SK-N-SH (cell line): Measurements from ENCODE around the gene MTCL3.

ENCODE experiments used
- CTCF ChIA-PET: fragments of 300-600, 350-600 bp; formaldehyde crosslinking; extraction: SDS; loops from one replicate; lab custom pipeline; 2021; lab: Yijun Ruan, JAX
- POLR2A ChIA-PET: fragments of 350-600 bp; sonication (Branson Sonifier 250); formaldehyde crosslinking; extraction: SDS; loops from one replicate; lab custom pipeline; 2020; ENCODE audit warnings: antibody characterized with exemption, inconsistent platforms; lab: Yijun Ruan, JAX
- DNase-seq: peaks from one replicate; pipeline ENCODE4 v3.0.0; 2012
- H2AFZ ChIP-seq: fragments of 200-600 bp; sonication (generic); 2 replicates; pipeline ENCODE4 v1.8.1; 2016; ENCODE audit warnings: antibody characterized with exemption, mild to moderate bottlenecking, low read depth
- H3F3A ChIP-seq: fragments of 200-600 bp; sonication (generic); replicated peaks from 2 replicates; pipeline ENCODE3; 2016; ENCODE audit warnings: antibody characterized with exemption, mild to moderate bottlenecking; ENCODE audit not compliant: insufficient read depth
- H3K27ac ChIP-seq, 2 experiments: fragments of 200-500 bp in 1 of 2; fragments of 200-600 bp in 1 of 2; sonication (Bioruptor generic) in 1 of 2; sonication (generic), shearing (Covaris generic) in 1 of 2; 2 replicates each; pipeline versions ENCODE4 v1.5.1 to v1.6.1; 2014 to 2016; ENCODE audit warnings: low read depth in 2 of 2, inconsistent platforms in 1 of 2, low read length in 1 of 2, mild to moderate bottlenecking in 1 of 2, mixed read lengths in 1 of 2
- H3K27me3 ChIP-seq: fragments of 200-600 bp; sonication (generic), shearing (Covaris generic); 2 replicates; pipeline ENCODE4 v1.6.1; 2016; ENCODE audit warnings: mixed run types; ENCODE audit not compliant: insufficient read depth
- H3K36me3 ChIP-seq, 2 experiments: fragments of 200-500 bp in 1 of 2; fragments of 200-600 bp in 1 of 2; sonication (Bioruptor generic) in 1 of 2; sonication (generic) in 1 of 2; replicated peaks in 1 of 2; 2 replicates each; pipeline versions ENCODE3 to v1.5.1; 2014 to 2016; ENCODE audit warnings: low read length in 1 of 2, mild to moderate bottlenecking in 1 of 2; ENCODE audit not compliant: insufficient read depth in 2 of 2, control insufficient read depth in 1 of 2
- H3K4me1 ChIP-seq, 2 experiments: fragments of 200-500 bp in 1 of 2; fragments of 200-600 bp in 1 of 2; sonication (Bioruptor generic) in 1 of 2; sonication (generic), shearing (Covaris generic) in 1 of 2; 2 replicates each; pipeline versions ENCODE4 v1.5.1 to v1.6.1; 2014 to 2016; ENCODE audit warnings: low read depth in 1 of 2, low read length in 1 of 2, mixed run types in 1 of 2; ENCODE audit not compliant: insufficient read depth in 2 of 2, control insufficient read depth in 1 of 2
- H3K4me2 ChIP-seq: fragments of 200-600 bp; sonication (generic), shearing (Covaris generic); 2 replicates; pipeline ENCODE4 v1.6.1; 2017; ENCODE audit warnings: mixed run types
- H3K4me3 ChIP-seq, 2 experiments: fragments of 200-500 bp in 1 of 2; fragments of 200-600 bp in 1 of 2; sonication (Bioruptor generic) in 1 of 2; sonication (generic), shearing (Covaris generic) in 1 of 2; 2 replicates each; pipeline versions ENCODE4 v1.5.1 to v1.8.1; 2014 to 2016; ENCODE audit warnings: low read depth in 2 of 2, inconsistent platforms in 1 of 2, low read length in 1 of 2, mild to moderate bottlenecking in 1 of 2, mixed read lengths in 1 of 2, moderate library complexity in 1 of 2
- H3K79me2 ChIP-seq: fragments of 200-600 bp; sonication (generic); 2 replicates; pipeline ENCODE4 v1.8.1; 2017; ENCODE audit warnings: mild to moderate bottlenecking; ENCODE audit not compliant: insufficient read depth
- H3K9ac ChIP-seq: fragments of 200-600 bp; sonication (generic); 2 replicates; pipeline ENCODE4 v1.6.1; 2017; ENCODE audit warnings: mixed run types
- H3K9me2 ChIP-seq: fragments of 200-600 bp; sonication (generic); 2 replicates; pipeline ENCODE4 v1.6.1; 2017; ENCODE audit warnings: mixed run types
- H3K9me3 ChIP-seq: fragments of 200-600 bp; sonication (generic); 2 replicates; pipeline ENCODE4 v1.6.1; 2017; ENCODE audit warnings: mixed run types, mild to moderate bottlenecking, moderate library complexity
- H4K20me1 ChIP-seq: fragments of 200-600 bp; sonication (generic); 2 replicates; pipeline ENCODE4 v1.6.1; 2017; ENCODE audit warnings: mild to moderate bottlenecking, mixed run types; ENCODE audit not compliant: insufficient read depth
- GATA2 ChIP-seq: sonication (generic); formaldehyde crosslinking; IDR thresholded peaks from 2 replicates; pipeline ENCODE4 v1.5.0; 2020; ENCODE audit warnings: mild to moderate bottlenecking, missing genetic modification reagents
- IRF3 ChIP-seq: fragments of 150-350 bp; IDR thresholded peaks from 2 replicates; pipeline ENCODE4 v1.6.1; 2016; ENCODE audit warnings: mild to moderate bottlenecking, low read depth, low read length
- REST ChIP-seq: IDR thresholded peaks from 2 replicates; pipeline ENCODE4 v1.6.1; 2012; ENCODE audit warnings: mild to moderate bottlenecking, low read depth, low read length, moderate library complexity
- TEAD4 ChIP-seq: IDR thresholded peaks from 2 replicates; pipeline ENCODE4 v1.4.0; 2012; ENCODE audit warnings: mild to moderate bottlenecking, borderline replicate concordance; ENCODE audit not compliant: insufficient read depth
- USF1 ChIP-seq: IDR thresholded peaks from 2 replicates; pipeline ENCODE4 v1.4.0; 2012; ENCODE audit warnings: low read depth, borderline replicate concordance
- USF2 ChIP-seq: fragments of 150-350 bp; IDR thresholded peaks from 2 replicates; pipeline ENCODE4 v1.6.1; 2017; ENCODE audit warnings: antibody characterized with exemption, low read length, low read depth, borderline replicate concordance
- WGBS: methylation state at CpG from one replicate; pipeline ENCODE4 v1.1.6; 2017; ENCODE audit warnings: low lambda C conversion rate; 5-methylcytosine and 5-hydroxymethylcytosine counted together

MTCL3 gene

GRCh38 chr6:127458817-127459216 lies 60.3 kb downstream of the MTCL3 start:
- ChIA-PET POLR2A (no interaction called here), CTCF (interaction anchor here (1.0 to 2.2 kb wide), 3 partner anchors 57 to 89 kb away, joined by 3 to 12 read pairs (median 10); no protein-coding TSS in a partner anchor)
- TF ChIP-seq REST, result no peak
- H3K9me3 ChIP-seq, result no peaks in the 10 kb centered on the region
- no peaks in the 10 kb centered on the region for H3K9me2 ChIP-seq
- no peak overlapping the region for H3K27ac ChIP-seq
- H3K4me3 ChIP-seq, result no peak overlapping the region
- no peak for DNase-seq
- H3K4me1 ChIP-seq, result peaks cover 0 to 7% of the 10 kb centered on the region in 2 experiments; a peak in 1 of 4 replicates
- no peak overlapping the region for H3K9ac ChIP-seq
- H2AFZ ChIP-seq, result no peak overlapping the region
- H3K36me3 ChIP-seq, result peaks cover 2 to 8% of the 10 kb centered on the region in 2 experiments
- H3K79me2 ChIP-seq, result no peaks in the 10 kb centered on the region
- H4K20me1 ChIP-seq, result no peaks in the 10 kb centered on the region
- H3K4me2 ChIP-seq, result no peak overlapping the region
- WGBS, result 94% methylated on average over 4 of the region's 4 CpGs
- H3K27me3 ChIP-seq, result no peaks in the 10 kb centered on the region
- H3F3A ChIP-seq, result peaks cover 6% of the 10 kb centered on the region

GRCh38 chr6:127458222-127458621 lies 60.9 kb downstream of the MTCL3 start:
- DNase-seq, result no peak
- no peaks in the 10 kb centered on the region for H4K20me1 ChIP-seq
- TF ChIP-seq USF1 (no peak), USF2 (no peak), GATA2 (CRISPR knock-in tag) (no peak), IRF3 (no peak), TEAD4 (no peak)
- CTCF ChIA-PET, result interaction anchor here (1.7 to 2.2 kb wide), 2 partner anchors 58 to 81 kb away, joined by 10 to 12 read pairs; no protein-coding TSS in a partner anchor
- H3K9me3 ChIP-seq, result no peaks in the 10 kb centered on the region
- no peak overlapping the region for H3K9ac ChIP-seq
- no peak overlapping the region for H3K4me3 ChIP-seq
- no peak overlapping the region for H3K27ac ChIP-seq
- no peaks in the 10 kb centered on the region for H3K27me3 ChIP-seq
- H3F3A ChIP-seq, result peaks cover under 1% of the 10 kb centered on the region
- H2AFZ ChIP-seq, result no peak overlapping the region
- no peaks in the 10 kb centered on the region for H3K9me2 ChIP-seq
- H3K4me1 ChIP-seq, result peaks cover 0 to 9% of the 10 kb centered on the region in 2 experiments; a peak in 1 of 4 replicates
- H3K36me3 ChIP-seq, result peaks cover 3 to 12% of the 10 kb centered on the region in 2 experiments
- POLR2A ChIA-PET, result no interaction called here
- H3K79me2 ChIP-seq, result no peaks in the 10 kb centered on the region
- WGBS, result 95% methylated on average over 3 of the region's 3 CpGs
- no peak overlapping the region for H3K4me2 ChIP-seq
